COR-L47 (cell line): ENCODE measurements around the gene ENTR1.

Source experiments
- DNase-seq: peaks from one replicate; lab custom pipeline; 2025; lab: John Stamatoyannopoulos, UW

ENTR1 gene

GRCh38 chr9:136361047-136361753 lies 49.2 kb downstream of the ENTR1 start:
- no peak for DNase-seq

GRCh38 chr9:136359774-136360718 lies 50.4 kb downstream of the ENTR1 start:
- DNase-seq, result no peak

- no peak for DNase-seq
These were observed 51.5 kb downstream of the ENTR1 start for GRCh38 chr9:136358888-136359287.

- DNase-seq, result no peak
These were observed 52.4 kb downstream of the ENTR1 start for GRCh38 chr9:136358016-136358415.

GRCh38 chr9:136357202-136357725 lies 53.1 kb downstream of the ENTR1 start:
- no peak for DNase-seq

GRCh38 chr9:136355616-136356557 lies 54.5 kb downstream of the ENTR1 start:
- DNase-seq, result no peak

GRCh38 chr9:136354592-136355085 lies 55.8 kb downstream of the ENTR1 start:
- DNase-seq, result no peak

- no peak for DNase-seq
These were observed 56.5 kb downstream of the ENTR1 start for GRCh38 chr9:136353757-136354488.

- DNase-seq, result no peak
These were observed 57.3 kb downstream of the ENTR1 start for GRCh38 chr9:136353088-136353487.

- DNase-seq, result no peak
These were observed 57.7 kb downstream of the ENTR1 start for GRCh38 chr9:136352682-136353081.
